DMS153 (cell line): ENCODE measurements around the gene FCGR3B.
A peak's percentile ranks its signal among the peaks of the same experiment; 100 is the strongest.
"Not testable (repeated sequence)": the region's sequence is repeated elsewhere in the genome, so short reads cannot be mapped to it uniquely, and the experiment has no call there.

Source experiments
- DNase-seq: peaks from one replicate; lab custom pipeline; 2025; lab: John Stamatoyannopoulos, UW

The FCGR3B gene

DNA sequence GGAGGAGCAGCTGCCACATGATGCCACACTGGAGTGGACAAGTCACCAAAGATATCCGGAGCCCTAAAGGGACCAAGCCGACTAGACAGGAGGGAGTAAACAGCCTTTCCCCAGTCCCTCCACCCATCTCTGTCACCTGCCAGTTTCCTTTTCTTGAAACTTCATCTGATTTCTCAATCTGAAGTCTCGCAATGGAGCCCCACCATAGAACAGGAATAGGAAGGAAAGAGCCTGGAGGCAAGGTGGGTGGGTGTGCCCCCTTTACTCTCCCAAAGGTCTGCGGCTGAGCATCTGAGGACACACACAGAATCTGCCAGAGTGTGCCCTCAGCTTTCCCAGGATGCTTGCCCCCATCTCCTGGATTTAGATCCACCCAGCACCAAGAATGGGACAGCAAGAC lies at the start of gene FCGR3B:
TSS of gene FCGR3B (minus strand) at position 101 of the 400 bp plus-strand sequence. CDS start at position 19, 82 bp downstream.
- no peak for DNase-seq

DNA sequence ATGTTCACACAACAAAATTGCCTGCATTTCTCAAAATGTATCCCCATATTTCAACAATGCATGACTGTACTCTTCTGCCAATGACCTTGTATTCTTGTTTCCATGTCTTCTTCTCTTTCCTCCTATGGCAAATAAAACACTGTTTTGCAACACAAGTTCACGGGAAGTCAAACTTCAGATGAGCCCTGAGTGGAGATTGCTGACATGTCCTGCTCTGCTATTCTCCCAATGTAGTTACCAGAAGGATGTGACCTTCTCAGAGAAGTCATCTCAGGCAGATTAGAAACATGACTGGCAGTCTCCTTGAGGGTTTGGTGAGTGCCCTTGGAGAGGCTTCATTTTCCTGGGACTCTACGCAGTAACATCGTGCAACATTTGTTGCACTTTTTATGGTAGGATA lies 47.5 kb upstream of the FCGR3B start:
- DNase-seq = no peak

DNA sequence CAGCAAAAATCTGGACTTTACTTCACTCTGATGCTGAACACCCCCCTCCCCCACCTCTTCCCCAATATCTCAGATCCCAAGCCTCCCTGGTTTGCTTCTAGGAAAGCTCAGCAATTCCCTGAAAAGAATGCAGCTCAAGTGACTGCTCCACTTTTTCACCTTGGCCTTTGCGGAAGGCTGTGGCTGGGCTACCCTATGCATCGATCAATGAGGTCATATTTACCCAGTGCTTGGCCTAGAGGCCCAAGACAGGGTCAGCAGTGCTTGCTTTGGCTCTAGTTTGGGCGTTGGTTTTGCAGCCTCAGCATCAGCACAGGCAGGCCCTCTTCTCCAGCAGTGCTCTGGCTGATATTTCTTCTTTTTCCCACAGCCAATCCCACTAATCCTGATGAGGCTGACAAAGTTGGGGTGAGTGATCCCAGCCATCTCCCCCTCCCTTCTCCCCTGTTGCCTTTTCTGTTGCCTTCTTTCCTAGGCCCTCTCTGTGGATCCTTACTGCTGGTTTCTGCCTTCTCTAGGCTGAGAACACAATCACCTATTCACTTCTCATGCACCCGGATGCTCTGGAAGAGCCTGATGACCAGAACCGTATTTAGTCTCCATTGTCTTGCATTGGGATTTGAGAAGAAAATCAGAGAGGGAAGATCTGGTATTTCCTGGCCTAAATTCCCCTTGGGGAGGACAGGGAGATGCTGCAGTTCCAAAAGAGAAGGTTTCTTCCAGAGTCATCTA lies 46.1 kb upstream of the FCGR3B start:
- DNase-seq = no peak

DNA sequence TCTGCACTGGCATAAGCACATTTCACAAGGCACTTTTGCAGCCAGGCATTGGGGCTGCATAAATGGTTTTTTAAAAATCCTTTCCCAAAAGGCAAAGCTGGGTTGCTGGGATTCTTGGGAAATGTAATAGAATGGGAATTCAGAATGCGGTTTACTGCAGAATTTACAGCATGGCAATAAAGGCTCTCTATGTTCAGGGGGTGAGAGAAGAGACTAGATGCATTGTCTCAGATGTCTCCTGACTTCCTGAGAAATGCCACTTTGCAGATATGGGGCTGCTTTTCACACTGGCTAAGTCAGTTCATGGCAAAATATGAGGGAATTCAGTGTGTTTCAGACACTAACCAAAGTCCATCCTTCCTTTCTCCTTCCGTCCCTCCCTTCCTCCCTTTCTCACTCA lies 45.5 kb upstream of the FCGR3B start:
- no peak for DNase-seq

DNA sequence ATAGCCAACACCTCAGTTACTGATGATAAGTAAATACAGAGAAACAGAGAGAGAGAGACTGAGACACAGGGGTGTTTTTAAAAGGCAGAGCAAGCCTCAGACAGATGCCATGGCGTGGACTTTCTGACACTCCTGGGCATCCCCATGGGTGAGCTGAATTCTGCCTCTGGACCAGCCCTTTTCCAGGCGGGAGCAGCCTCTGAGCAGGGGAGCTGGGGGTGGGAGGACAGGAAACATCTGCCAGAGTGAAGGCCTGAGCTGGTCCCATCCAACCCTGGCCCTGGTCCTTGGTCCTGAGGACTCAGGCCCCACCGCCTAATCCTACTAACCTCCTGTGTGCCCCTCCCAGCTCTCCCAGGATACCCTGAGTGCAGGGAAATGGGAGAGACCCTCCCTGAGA lies 43.9 kb upstream of the FCGR3B start:
- not testable (repeated sequence) for DNase-seq

DNA sequence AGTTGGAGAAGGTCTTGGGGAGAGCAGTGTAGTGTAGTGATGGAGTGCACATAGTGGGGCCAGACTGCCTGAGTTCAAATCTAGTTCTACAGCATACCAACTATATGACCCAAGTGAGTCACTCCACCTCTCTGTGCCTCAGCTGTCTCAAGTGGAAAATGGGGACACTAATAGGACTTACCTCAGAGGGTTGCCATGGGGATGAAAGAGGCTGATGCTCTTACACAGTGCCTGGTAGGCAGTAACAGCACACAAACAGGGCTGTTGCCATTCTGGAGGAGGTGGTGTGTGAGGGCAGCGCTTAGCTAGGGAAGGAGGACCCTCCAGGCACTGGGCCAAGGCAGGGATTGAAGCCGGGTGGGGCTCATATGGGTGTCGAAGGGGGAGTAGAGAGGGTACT lies 43.5 kb upstream of the FCGR3B start:
- DNase-seq = not testable (repeated sequence)

- DNase-seq = not testable (repeated sequence)
These were observed 42.5 kb upstream of the FCGR3B start for GRCh38 chr1:161673437-161673836.

DNA sequence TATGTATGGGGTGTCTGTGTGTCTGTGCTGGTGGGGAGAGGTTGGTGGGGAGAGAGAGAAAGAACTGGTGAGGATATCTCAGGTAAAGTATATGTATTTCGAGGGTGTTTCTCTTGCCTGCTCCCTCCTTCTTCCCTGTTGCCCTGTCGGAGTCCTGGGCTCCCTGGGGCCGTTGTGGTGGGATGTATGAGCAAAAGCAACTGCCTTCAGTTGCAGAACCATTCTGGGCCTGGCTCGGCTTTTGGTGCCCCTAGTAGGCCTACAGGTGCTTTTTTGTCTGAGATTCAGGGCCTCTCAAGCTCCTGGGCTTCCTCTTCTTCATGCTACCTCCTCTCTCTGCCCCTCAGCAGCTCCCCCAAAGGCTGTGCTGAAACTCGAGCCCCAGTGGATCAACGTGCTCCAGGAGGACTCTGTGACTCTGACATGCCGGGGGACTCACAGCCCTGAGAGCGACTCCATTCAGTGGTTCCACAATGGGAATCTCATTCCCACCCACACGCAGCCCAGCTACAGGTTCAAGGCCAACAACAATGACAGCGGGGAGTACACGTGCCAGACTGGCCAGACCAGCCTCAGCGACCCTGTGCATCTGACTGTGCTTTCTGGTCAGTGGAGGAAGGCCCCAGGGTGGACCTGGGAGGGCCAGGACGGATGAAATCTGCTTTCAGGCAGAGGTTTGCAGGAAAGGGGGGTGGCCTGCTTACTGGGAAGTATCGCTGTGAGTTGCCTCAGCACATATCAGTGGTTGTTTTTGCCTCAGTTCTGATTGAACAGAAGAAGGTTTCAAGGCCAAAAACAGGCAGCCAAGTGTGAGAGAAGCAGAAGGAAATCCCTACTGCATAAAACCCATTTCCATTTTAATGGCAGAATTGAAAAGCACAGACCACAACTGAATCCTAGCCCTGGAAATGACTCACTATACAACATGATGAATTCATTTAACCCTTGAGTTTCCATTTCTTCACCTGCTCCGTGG lies 40.4 kb upstream of the FCGR3B start:
- DNase-seq = not testable (repeated sequence)

DNA sequence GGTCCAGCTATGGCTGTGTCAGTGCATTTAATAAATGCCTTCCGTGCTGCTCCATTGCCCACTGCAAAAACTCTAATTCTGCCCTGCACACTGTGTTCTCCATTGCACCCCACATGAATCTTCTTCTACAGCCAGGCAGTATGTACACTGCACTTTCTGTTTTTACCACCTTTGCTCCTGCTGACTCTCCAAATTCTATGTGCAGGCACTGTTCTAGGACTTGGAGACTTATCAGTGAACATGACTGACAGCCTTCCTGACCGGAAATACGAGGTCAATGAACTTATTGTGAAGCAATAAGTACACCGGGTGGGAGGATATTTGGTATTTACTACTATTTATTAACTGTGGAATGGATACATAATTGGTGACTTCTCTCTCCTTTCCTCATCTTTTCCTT lies 33.7 kb upstream of the FCGR3B start:
- DNase-seq = not testable (repeated sequence)

DNA sequence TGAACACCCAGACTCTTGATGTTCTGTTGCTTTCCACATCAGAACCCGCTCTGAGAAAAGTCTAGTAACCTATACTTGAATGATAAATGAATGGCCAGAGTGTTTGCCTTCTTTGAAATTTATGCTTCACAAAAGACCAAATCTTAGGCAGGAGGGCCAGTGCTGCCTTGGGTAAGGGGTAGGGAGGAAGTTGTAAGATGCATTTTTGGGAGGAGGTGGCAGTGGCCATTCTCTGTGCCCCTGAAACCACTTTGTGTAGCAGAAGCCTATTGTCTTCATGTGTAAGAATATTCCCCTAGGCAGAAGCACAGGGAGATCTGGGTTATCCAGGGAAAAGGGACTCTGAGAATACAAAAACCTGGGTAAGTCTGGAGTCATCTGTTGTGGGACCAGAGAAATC lies 32.6 kb upstream of the FCGR3B start:
- not testable (repeated sequence) for DNase-seq

GRCh38 chr1:161662684-161663339 lies 31.8 kb upstream of the FCGR3B start, which contains the start of gene FCGR2B:
TSS of gene FCGR2B (plus strand) at chr1:161663143. CDS start at chr1:161663242, 99 bp downstream.
- not testable (repeated sequence) for DNase-seq

DNA sequence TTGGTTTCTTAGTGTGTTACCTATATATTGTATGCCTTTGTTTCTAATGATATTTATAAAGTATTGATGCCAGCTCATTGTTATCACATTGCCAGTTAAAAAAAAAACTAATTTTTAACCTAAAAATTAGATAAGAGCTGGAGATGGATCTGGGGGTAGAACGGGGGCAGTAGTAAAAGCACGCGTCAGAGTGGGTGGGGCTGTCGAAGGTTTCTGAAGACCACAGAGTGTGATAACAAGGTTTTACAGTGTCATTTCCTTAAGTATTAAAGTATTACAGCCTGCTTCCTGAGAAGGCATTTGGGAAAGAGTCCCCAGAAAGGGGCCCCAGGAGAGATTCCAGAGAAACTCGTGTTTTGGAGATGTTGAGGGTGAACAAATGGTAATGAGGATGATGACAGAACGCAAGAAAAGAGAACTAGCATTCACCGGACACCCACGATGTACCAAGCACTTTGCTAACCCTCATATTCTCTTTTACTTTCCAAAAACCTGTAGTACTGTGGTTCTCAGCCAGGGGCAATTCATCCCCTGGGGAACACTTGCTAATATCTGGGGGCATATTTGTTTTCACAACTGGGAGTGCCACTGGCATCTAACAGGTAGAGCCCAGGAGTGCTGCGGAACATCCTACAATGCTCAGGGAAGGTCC lies 30.8 kb upstream of the FCGR3B start:
- DNase-seq = not testable (repeated sequence)

GRCh38 chr1:161658524-161658923 lies 27.5 kb upstream of the FCGR3B start:
- DNase-seq = not testable (repeated sequence)

- not testable (repeated sequence) for DNase-seq
These were observed 23.0 kb upstream of the FCGR3B start for GRCh38 chr1:161653971-161654370.

- not testable (repeated sequence) for DNase-seq
These were observed 22.6 kb upstream of the FCGR3B start for GRCh38 chr1:161653541-161653940.

DNA sequence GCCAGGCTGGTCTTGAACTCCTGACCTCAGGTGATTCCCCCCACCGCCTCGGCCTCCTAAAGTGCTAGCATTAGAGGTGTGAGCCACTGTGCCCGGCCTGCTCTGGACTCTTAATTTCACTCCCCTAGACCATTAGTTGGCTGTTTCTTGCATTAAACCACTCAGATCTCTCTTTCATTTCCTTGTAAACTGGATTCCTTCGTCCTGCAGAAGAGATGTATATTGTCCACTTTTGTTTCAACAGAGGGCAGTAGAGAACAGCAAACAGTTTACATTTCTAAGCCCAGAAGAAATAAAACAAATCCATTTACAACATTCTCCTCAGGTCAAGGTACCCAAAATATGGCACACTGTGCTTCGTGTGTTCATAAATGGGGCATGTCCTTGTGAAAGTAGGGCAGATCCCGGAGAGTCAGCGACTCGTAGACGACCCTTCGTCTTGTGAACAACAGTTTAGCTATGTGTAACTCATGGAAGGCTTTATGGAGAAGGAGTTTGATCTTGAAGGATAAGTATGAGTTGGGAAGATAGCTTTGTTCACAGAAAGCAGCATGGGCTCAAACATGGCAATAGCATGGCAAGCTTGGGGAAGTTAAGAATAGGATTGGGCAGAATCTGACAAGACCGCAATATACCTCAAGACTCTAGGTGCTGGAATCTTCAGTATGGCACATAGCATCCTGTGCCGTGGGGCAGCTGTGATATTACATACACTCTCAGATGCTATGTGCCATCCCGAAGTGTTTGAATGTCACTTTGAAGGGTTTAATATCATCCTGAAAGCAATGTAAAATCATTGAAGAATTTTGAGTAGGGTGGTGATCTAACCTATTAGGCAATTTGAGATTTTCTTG lies 16.8 kb upstream of the FCGR3B start:
- DNase-seq = peak; percentile 43

DNA sequence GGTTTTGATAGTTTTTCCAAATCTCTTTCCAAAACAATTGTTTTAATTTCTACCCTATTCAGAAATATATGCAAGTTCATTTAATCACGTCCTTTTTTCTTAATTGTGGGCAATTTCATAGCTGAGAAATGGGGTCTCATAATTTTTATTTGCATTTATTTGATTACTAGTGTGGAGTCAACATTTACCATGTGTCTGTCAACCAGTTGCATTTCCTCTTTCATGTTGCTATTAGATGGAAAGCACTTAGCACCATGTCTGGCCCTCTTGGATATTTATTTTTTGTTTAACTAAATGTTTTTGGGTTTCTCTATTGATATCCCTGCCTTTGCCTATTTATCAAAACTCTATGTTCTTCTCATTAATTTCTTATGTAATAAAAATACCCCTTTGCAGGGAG lies 13.9 kb upstream of the FCGR3B start:
- not testable (repeated sequence) for DNase-seq

GRCh38 chr1:161643481-161644208 lies 12.7 kb upstream of the FCGR3B start:
- not testable (repeated sequence) for DNase-seq

GRCh38 chr1:161642697-161643096 lies 11.7 kb upstream of the FCGR3B start:
- DNase-seq = not testable (repeated sequence)

DNA sequence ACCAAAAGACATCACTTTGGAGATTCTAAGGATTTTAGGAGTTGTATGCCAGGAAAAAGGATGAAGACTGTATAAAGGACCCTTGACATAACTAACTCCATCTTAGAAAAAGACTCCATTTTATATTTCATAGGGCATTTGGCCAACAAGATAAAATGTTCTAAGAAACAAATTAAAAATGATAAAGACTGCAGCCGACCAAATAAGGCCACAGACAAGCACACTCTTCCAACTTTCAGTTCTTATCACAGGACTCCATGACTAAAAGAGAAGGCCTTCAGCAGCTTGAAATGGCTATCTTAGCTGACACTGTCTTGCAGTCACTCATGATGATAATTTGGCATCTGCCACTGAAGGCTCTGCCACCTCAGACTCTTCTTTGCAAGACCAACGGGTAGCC lies 8.2 kb upstream of the FCGR3B start:
- DNase-seq = not testable (repeated sequence)
